Activated naive CD4-positive, alpha-beta T cell treated with anti-CD3 and anti-CD28 coated beads, Interleukin-2, amount 50 U/mL, for 16 hours (primary cell): ENCODE results near the gene PPP2R5C.

Experiments used
- DNase-seq: peaks from one replicate; pipeline ENCODE4 v3.0.0-alpha.2; 2020

The PPP2R5C gene

GRCh38 chr14:101975231-101975630 is 213.7 kb downstream of the PPP2R5C start:
- DNase-seq = no peak
